ENCODE measurements around the gene ITIH5. TPM values are rescaled to one million over a fixed set of nuclear protein-coding genes. Genes with fewer than 3 reads are reported as not detected.
"Not testable (repeated sequence)": the region's sequence is repeated elsewhere in the genome, so short reads cannot be mapped to it uniquely, and the experiment has no call there.

Gene ITIH5
- total RNA-seq, result 10 to 100 TPM; 24.9 to 68.1 (median 39.0) TPM

- DNase-seq (ENCODE audit: extremely low spot score), result no peak
- peaks cover 0 to 28% (median 2%) of the 10 kb centered on the region in 4 donors for H3K27me3 ChIP-seq
- H3K27ac ChIP-seq (replicated peaks in 1 of 4), result peak within 1 kb of the TSS; percentile 63 to 75 (median 73)
- no peaks in the 10 kb centered on the region for H3K9me3 ChIP-seq
- WGBS, result 3% methylated on average over 18 of the region's 54 CpGs
- TF ChIP-seq POLR2AphosphoS5 (IDR thresholded peaks at IDR 0.05), result peak in 1 of 2 donors; percentile 30
- TF ChIP-seq CTCF (IDR thresholded peaks at IDR 0.05), result no peak
- peak within 1 kb of the TSS; percentile 62 to 89 (median 74) for H3K4me3 ChIP-seq
- H3K4me1 ChIP-seq, result peaks cover 19 to 62% (median 34%) of the 10 kb centered on the region in 4 donors
- H3K36me3 ChIP-seq, result no peaks in the 10 kb centered on the region
- intact Hi-C loops (cut with DNase I), result no loop called here
Observed at GRCh38 chr10:7666253-7667023, at the start of gene ITIH5. TSS of gene ITIH5 (minus strand) at chr10:7666966. CDS start at chr10:7666892, 74 bp downstream.

- no peak overlapping the region for H3K27ac ChIP-seq (replicated peaks in 1 of 4)
- intact Hi-C loops (cut with DNase I), result no loop called here
- H3K4me1 ChIP-seq, result no peaks in the 10 kb centered on the region
- no peak overlapping the region for H3K4me3 ChIP-seq
- 91% methylated on average over 7 of the region's 7 CpGs for WGBS
- no peak for DNase-seq (ENCODE audit: extremely low spot score)
- peaks cover 0 to 22% (median 0%) of the 10 kb centered on the region in 4 donors for H3K27me3 ChIP-seq
- no peaks in the 10 kb centered on the region for H3K36me3 ChIP-seq
- TF ChIP-seq POLR2A (IDR thresholded peaks at IDR 0.05; ENCODE audit: low read depth), result no peak
- no peak for TF ChIP-seq POLR2AphosphoS5 (IDR thresholded peaks at IDR 0.05)
- no peak for TF ChIP-seq CTCF (IDR thresholded peaks at IDR 0.05)
- no peak for TF ChIP-seq EP300 (IDR thresholded peaks at IDR 0.05)
- no peaks in the 10 kb centered on the region for H3K9me3 ChIP-seq
Observed at GRCh38 chr10:7715515-7715914, 48.7 kb upstream of the ITIH5 start.

GRCh38 chr10:7711075-7711474, 44.3 kb upstream of the ITIH5 start:
- H3K27me3 ChIP-seq, result peaks cover 0 to 15% (median 0%) of the 10 kb centered on the region in 4 donors
- DNase-seq (ENCODE audit: extremely low spot score); H3K9me3 ChIP-seq; H3K4me1 ChIP-seq; intact Hi-C loops (cut with DNase I); H3K36me3 ChIP-seq; H3K4me3 ChIP-seq; H3K27ac ChIP-seq (replicated peaks in 1 of 4): not testable (repeated sequence)
- 89% methylated on average over 5 of the region's 5 CpGs for WGBS

- Histone ChIP-seq H3K36me3 (no peaks in the 10 kb centered on the region), H3K4me1 (no peaks in the 10 kb centered on the region), H3K27me3 (peaks cover 0 to 14% (median 0%) of the 10 kb centered on the region in 4 donors), H3K4me3 (no peak overlapping the region), H3K9me3 (no peaks in the 10 kb centered on the region), H3K27ac (replicated peaks in 1 of 4) (no peak overlapping the region)
- 95% methylated on average over 1 of the region's 1 CpG for WGBS
- DNase-seq (ENCODE audit: extremely low spot score), result no peak
- no peak for TF ChIP-seq POLR2A (IDR thresholded peaks at IDR 0.05; ENCODE audit: low read depth)
- no peak for TF ChIP-seq POLR2AphosphoS5 (IDR thresholded peaks at IDR 0.05)
- TF ChIP-seq EP300 (IDR thresholded peaks at IDR 0.05), result no peak
- no peak for TF ChIP-seq CTCF (IDR thresholded peaks at IDR 0.05)
- intact Hi-C loops (cut with DNase I), result no loop called here
Observed at GRCh38 chr10:7710446-7710845, 43.7 kb upstream of the ITIH5 start.

- TF ChIP-seq CTCF (IDR thresholded peaks at IDR 0.05) (no peak), EP300 (IDR thresholded peaks at IDR 0.05) (no peak), POLR2A (IDR thresholded peaks at IDR 0.05; ENCODE audit: low read depth) (no peak), POLR2AphosphoS5 (IDR thresholded peaks at IDR 0.05) (no peak)
- no peak overlapping the region for H3K4me3 ChIP-seq
- no peaks in the 10 kb centered on the region for H3K36me3 ChIP-seq
- H3K27ac ChIP-seq (replicated peaks in 1 of 4), result no peak overlapping the region
- no peak for DNase-seq (ENCODE audit: extremely low spot score)
- intact Hi-C loops (cut with DNase I), result no loop called here
- H3K27me3 ChIP-seq, result peaks cover 0 to 26% (median 0%) of the 10 kb centered on the region in 4 donors
- H3K4me1 ChIP-seq, result no peaks in the 10 kb centered on the region
- 93% methylated on average over 4 of the region's 4 CpGs for WGBS
- no peaks in the 10 kb centered on the region for H3K9me3 ChIP-seq
Observed at GRCh38 chr10:7708832-7709231, 42.1 kb upstream of the ITIH5 start.
